MM.1S (cell line): Measurements from ENCODE around the gene FAM241A.

ENCODE experiments used
- DNase-seq: peaks from one replicate; pipeline ENCODE4 v3.0.0-alpha.2; 2015
- H2AFZ ChIP-seq: fragments of 300-600 bp; sonication (generic); 2 replicates; pipeline ENCODE4 v1.6.0; 2016; ENCODE audit warnings: antibody characterized with exemption, low read length
- H3F3A ChIP-seq: fragments of 300-600 bp; sonication (generic); 2 replicates; pipeline ENCODE4 v1.6.1; 2016; ENCODE audit warnings: mild to moderate bottlenecking, antibody characterized with exemption, low read length, moderate library complexity, mixed read lengths; ENCODE audit not compliant: insufficient read depth
- H3K27ac ChIP-seq: fragments of 300-600 bp; sonication (generic); 2 replicates; pipeline ENCODE4 v1.5.1; 2016; ENCODE audit warnings: mild to moderate bottlenecking, low read length
- H3K27me3 ChIP-seq: fragments of 300-600 bp; sonication (generic); replicated peaks from 2 replicates; pipeline ENCODE4 v1.6.0; 2016; ENCODE audit warnings: low read length; ENCODE audit not compliant: insufficient read depth
- H3K36me3 ChIP-seq: fragments of 300-600 bp; sonication (generic); replicated peaks from 2 replicates; pipeline ENCODE4 v1.6.1; 2016; ENCODE audit warnings: mild to moderate bottlenecking, low read length, mixed read lengths; ENCODE audit not compliant: insufficient read depth
- H3K4me1 ChIP-seq: fragments of 300-600 bp; sonication (generic); 2 replicates; pipeline ENCODE4 v1.6.1; 2016; ENCODE audit warnings: low read length, mixed read lengths
- H3K4me2 ChIP-seq: fragments of 300-600 bp; sonication (generic); 2 replicates; pipeline ENCODE4 v1.6.0; 2016; ENCODE audit warnings: low read depth, low read length
- H3K4me3 ChIP-seq: fragments of 300-600 bp; sonication (generic); 2 replicates; pipeline ENCODE4 v1.5.1; 2016; ENCODE audit warnings: low read length, mixed read lengths
- H3K79me2 ChIP-seq: fragments of 300-600 bp; sonication (generic); 2 replicates; pipeline ENCODE4 v1.6.1; 2016; ENCODE audit warnings: mixed run types, low read length, mixed read lengths
- H3K9ac ChIP-seq: fragments of 300-600 bp; sonication (generic); 2 replicates; pipeline ENCODE4 v1.6.1; 2016; ENCODE audit warnings: low read length, mixed read lengths
- H3K9me2 ChIP-seq: fragments of 300-600 bp; sonication (generic); replicated peaks from 2 replicates; pipeline ENCODE4 v1.6.1; 2016; ENCODE audit warnings: mild to moderate bottlenecking, low read length, mixed read lengths; ENCODE audit not compliant: insufficient read depth
- H3K9me3 ChIP-seq: fragments of 300-600 bp; sonication (generic); replicated peaks from 2 replicates; pipeline ENCODE4 v1.6.1; 2016; ENCODE audit warnings: mild to moderate bottlenecking, low read length, mixed read lengths; ENCODE audit not compliant: insufficient read depth
- H4K20me1 ChIP-seq: fragments of 300-600 bp; sonication (generic); 2 replicates; pipeline ENCODE4 v1.6.1; 2016; ENCODE audit warnings: mild to moderate bottlenecking, low read length, moderate library complexity, mixed read lengths; ENCODE audit not compliant: insufficient read depth
- CTCF ChIP-seq: fragments of 300-600 bp; sonication (generic); IDR thresholded peaks from 2 replicates; pipeline ENCODE4 v1.5.1; 2016; ENCODE audit warnings: antibody characterized with exemption, low read length, mixed read lengths
- EZH2 ChIP-seq: fragments of 300-600 bp; sonication (generic); optimal IDR thresholded peaks from 2 replicates; pipeline ENCODE3; 2017; ENCODE audit warnings: low read depth, mild to moderate bottlenecking, antibody characterized with exemption, low read length, mixed read lengths
- EZH2phosphoT487 ChIP-seq: fragments of 300-600 bp; sonication (generic); IDR thresholded peaks from 2 replicates; pipeline ENCODE4 v1.6.1; 2018; ENCODE audit warnings: antibody characterized with exemption, low read length

The FAM241A gene

GRCh38 chr4:112234952-112235609 lies 89.8 kb downstream of the FAM241A start:
- TF ChIP-seq EZH2phosphoT487, result no peak
- TF ChIP-seq CTCF, result peak; percentile 75
- H3F3A ChIP-seq, result peaks cover 9% of the 10 kb centered on the region
- no peak overlapping the region for H3K4me3 ChIP-seq
- H3K4me2 ChIP-seq, result no peak overlapping the region
- H3K79me2 ChIP-seq, result peaks cover 25% of the 10 kb centered on the region
- no peaks in the 10 kb centered on the region for H3K27me3 ChIP-seq
- no peaks in the 10 kb centered on the region for H3K9me2 ChIP-seq
- H2AFZ ChIP-seq, result no peak overlapping the region
- no peak overlapping the region for H3K9ac ChIP-seq
- peaks cover 15% of the 10 kb centered on the region; the same call in 1 of the 2 replicates for H3K4me1 ChIP-seq
- DNase-seq, result peak; percentile 69
- no peaks in the 10 kb centered on the region for H3K9me3 ChIP-seq
- no peaks in the 10 kb centered on the region for H4K20me1 ChIP-seq
- H3K27ac ChIP-seq, result no peak overlapping the region
- no peaks in the 10 kb centered on the region for H3K36me3 ChIP-seq

GRCh38 chr4:112236040-112236439 lies 90.8 kb downstream of the FAM241A start:
- Histone ChIP-seq H3K4me1 (peaks cover 9% of the 10 kb centered on the region; the same call in 1 of the 2 replicates), H3K4me3 (no peak overlapping the region), H3K27me3 (no peaks in the 10 kb centered on the region), H3K36me3 (no peaks in the 10 kb centered on the region), H3K9me3 (no peaks in the 10 kb centered on the region), H3K9me2 (no peaks in the 10 kb centered on the region), H4K20me1 (no peaks in the 10 kb centered on the region), H3F3A (peaks cover 3% of the 10 kb centered on the region), H3K4me2 (no peak overlapping the region), H3K27ac (no peak overlapping the region), H3K79me2 (peaks cover 25% of the 10 kb centered on the region), H3K9ac (no peak overlapping the region), H2AFZ (no peak overlapping the region)
- TF ChIP-seq EZH2phosphoT487 (no peak), EZH2 (no peak), CTCF (no peak)
- DNase-seq, result no peak

- H3K36me3 ChIP-seq, result no peaks in the 10 kb centered on the region
- no peak overlapping the region for H3K4me2 ChIP-seq
- H2AFZ ChIP-seq, result no peak overlapping the region
- peaks cover 21% of the 10 kb centered on the region; the same call in 1 of the 2 replicates for H3K79me2 ChIP-seq
- H3K9me2 ChIP-seq, result no peaks in the 10 kb centered on the region
- no peak overlapping the region for H3K9ac ChIP-seq
- DNase-seq, result no peak
- no peak overlapping the region for H3K4me3 ChIP-seq
- TF ChIP-seq EZH2phosphoT487, result no peak
- TF ChIP-seq EZH2, result no peak
- no peak for TF ChIP-seq CTCF
- H3K27ac ChIP-seq, result no peak overlapping the region
- no peaks in the 10 kb centered on the region for H3K27me3 ChIP-seq
- H3F3A ChIP-seq, result no peaks in the 10 kb centered on the region
- no peaks in the 10 kb centered on the region for H3K9me3 ChIP-seq
- H3K4me1 ChIP-seq, result no peaks in the 10 kb centered on the region
- no peaks in the 10 kb centered on the region for H4K20me1 ChIP-seq
Measured at GRCh38 chr4:112238833-112239232, 93.6 kb downstream of the FAM241A start.
